T-helper 1 cell treated with Interleukin-12 subunit alpha and Interleukin-12 subunit beta and Interleukin-4 antibody, amounts not matched to agents 30 ng/mL and 1 ng/mL, for 36 hours (primary cell): ENCODE measurements around the gene TNPO1. TPM values are rescaled to one million over a fixed set of nuclear protein-coding genes. Genes with fewer than 3 reads are reported as not detected.
"Not testable (repeated sequence)": the region's sequence is repeated elsewhere in the genome, so short reads cannot be mapped to it uniquely, and the experiment has no call there.

Experiments
- intact Hi-C: fragments of 100-400 bp; cut with micrococcal nuclease; formaldehyde crosslinking; loops from one replicate; pipeline ENCODE4 v1.15.1; 2024
- total RNA-seq: library from RNA; stranded (reverse); gene quantifications from 2 replicates; pipeline ENCODE4 v1.2.3, GENCODE V29; 2022

Gene TNPO1
- total RNA-seq, 1 donor from 2014 or later, result 92.5 TPM

GRCh38 chr5:72922422-72922821 is 106.0 kb downstream of the TNPO1 start:
- intact Hi-C loops, result no loop called here

- intact Hi-C loops, result no loop called here
Observed at GRCh38 chr5:72925336-72926010, 109.0 kb downstream of the TNPO1 start.

GRCh38 chr5:72932686-72933085 is 116.2 kb downstream of the TNPO1 start:
- intact Hi-C loops, result not testable (repeated sequence)

GRCh38 chr5:72934953-72935725 is 118.7 kb downstream of the TNPO1 start:
- intact Hi-C loops, result not testable (repeated sequence)

GRCh38 chr5:72936893-72937292 is 120.4 kb downstream of the TNPO1 start:
- intact Hi-C loops, result no loop called here

GRCh38 chr5:72937517-72938061 is 121.1 kb downstream of the TNPO1 start:
- intact Hi-C loops, result no loop called here

GRCh38 chr5:72938206-72938605 is 121.7 kb downstream of the TNPO1 start:
- intact Hi-C loops, result no loop called here

GRCh38 chr5:72940082-72940481 is 123.6 kb downstream of the TNPO1 start:
- intact Hi-C loops, result no loop called here

GRCh38 chr5:72943307-72943706 is 126.8 kb downstream of the TNPO1 start:
- intact Hi-C loops, result no loop called here

- intact Hi-C loops, result no loop called here
Observed at GRCh38 chr5:72947498-72947897, 131.0 kb downstream of the TNPO1 start.

GRCh38 chr5:72949481-72949880 is 133.0 kb downstream of the TNPO1 start:
- intact Hi-C loops, result no loop called here

GRCh38 chr5:72951671-72952468 is 135.4 kb downstream of the TNPO1 start:
- intact Hi-C loops, result loop anchor here (10.0 kb wide), 1 partner anchor 613 kb away; the partner anchor contains the start of genes ANKRA2 and UTP15

- intact Hi-C loops, result loop anchor here (2.0 to 10.0 kb wide), 2 partner anchors 340 to 610 kb away; partner anchors contain the start of genes ANKRA2 and UTP15
Observed at GRCh38 chr5:72954389-72954788, 137.9 kb downstream of the TNPO1 start.

GRCh38 chr5:72955143-72955767 is 138.8 kb downstream of the TNPO1 start:
- intact Hi-C loops, result loop anchor here (1.0 to 10.0 kb wide), 10 partner anchors 107 to 647 kb away; partner anchors contain the start of genes ANKRA2, BTF3, TNPO1 and UTP15

- intact Hi-C loops, result loop anchor here (1.0 to 10.0 kb wide), 10 partner anchors 108 to 648 kb away; partner anchors contain the start of genes ANKRA2, BTF3, TNPO1 and UTP15
Observed at GRCh38 chr5:72955768-72956323, 139.4 kb downstream of the TNPO1 start, which contains the start of gene FCHO2. TSS of gene FCHO2 (plus strand) at chr5:72956041. CDS start at chr5:72956097, 56 bp downstream.

- intact Hi-C loops, result loop anchor here (5.0 to 10.0 kb wide), 2 partner anchors 206 to 608 kb away; partner anchors contain the start of genes ANKRA2 and UTP15
Observed at GRCh38 chr5:72956324-72957140, 140.1 kb downstream of the TNPO1 start.

- intact Hi-C loops, result loop anchor here (5.0 to 10.0 kb wide), 2 partner anchors 205 to 607 kb away; partner anchors contain the start of genes ANKRA2 and UTP15
Observed at GRCh38 chr5:72957337-72957736, 140.9 kb downstream of the TNPO1 start.

- intact Hi-C loops, result loop anchor here (5.0 to 10.0 kb wide), 2 partner anchors 203 to 606 kb away; partner anchors contain the start of genes ANKRA2 and UTP15
Observed at GRCh38 chr5:72959257-72959656, 142.8 kb downstream of the TNPO1 start.
